Right lobe of liver (tissue), 6 donors: Measurements from ENCODE around the gene PCSK2. TPM values are rescaled to one million over a fixed set of nuclear protein-coding genes. Genes with fewer than 3 reads are reported as not detected.
"Not testable (repeated sequence)": the region's sequence is repeated elsewhere in the genome, so short reads cannot be mapped to it uniquely, and the experiment has no call there.

Experiments used
- ATAC-seq, 4 donors: fragments of 200-7000 bp; cut with Tn5 transposase; one replicate each; pipeline ENCODE4 v1.9.1; 2020; ENCODE audit warnings: mild to moderate bottlenecking in 4 of 4, moderate library complexity in 4 of 4
- DNase-seq, 3 donors: peaks; one replicate each; pipeline ENCODE4 v3.0.0-alpha.2; 2020
- H3K27ac ChIP-seq, 3 donors: fragments of 200-600 bp; one replicate each; pipeline ENCODE4 v1.8.0; 2022
- H3K27me3 ChIP-seq, 2 donors: fragments of 200-600 bp; one replicate each; pipeline ENCODE4 v1.8.0; 2022
- H3K36me3 ChIP-seq, 4 donors: fragments of 200-600 bp; sonication (generic) in 1 of 4; one replicate each; pipeline versions ENCODE4 v1.5.1 to v1.8.0; 2017 to 2022; ENCODE audit warnings: control low read depth in 1 of 4
- H3K4me1 ChIP-seq, 4 donors: fragments of 200-600 bp; sonication (generic) in 1 of 4; one replicate each; pipeline versions ENCODE4 v1.5.1 to v1.8.0; 2017 to 2022; ENCODE audit warnings: control low read depth in 1 of 4
- H3K4me3 ChIP-seq, 3 donors: fragments of 200-600 bp; one replicate each; pipeline ENCODE4 v1.8.0; 2022
- H3K9me3 ChIP-seq, 4 donors: fragments of 200-600 bp; sonication (generic) in 1 of 4; one replicate each; pipeline versions ENCODE4 v1.5.1 to v1.8.0; 2017 to 2022; ENCODE audit warnings: control low read depth in 1 of 4
- CTCF ChIP-seq, 4 donors: fragments of 200-600 bp in 3 of 4; fragments of 450-650 bp in 1 of 4; IDR thresholded peaks; one replicate each; pipeline versions ENCODE4 v1.5.1 to v1.8.0; 2016 to 2022; ENCODE audit warnings: antibody characterized with exemption in 4 of 4, mild to moderate bottlenecking in 2 of 4
- POLR2A ChIP-seq: fragments of 450-650 bp; IDR thresholded peaks from one replicate; pipeline ENCODE4 v1.6.1; 2017; ENCODE audit warnings: antibody characterized with exemption, mild to moderate bottlenecking
- WGBS: methylation state at CpG from one replicate; pipeline ENCODE4 v1.1.6; 2018; ENCODE audit warnings: low coverage, low lambda C conversion rate; ENCODE audit not compliant: insufficient coverage; ENCODE audit errors: missing lambda C conversion rate; 5-methylcytosine and 5-hydroxymethylcytosine counted together
- intact Hi-C, 2 donors: fragments of 100-400 bp; cut with DNase I; formaldehyde crosslinking; loops; one replicate each; pipeline versions ENCODE4 v1.11.2 to v1.14.1; 2022
- total RNA-seq, 6 experiments: library from RNA; depleted of rRNA in 2 of 6; stranded (reverse); fragments of >200 nt in 2 of 6; fragmentation: NEBNext Ultra II Directional in 3 of 6; extraction: Animal tissue kit (Norgen Biotek cat#: 25700) in 3 of 6; gene quantifications; one replicate each; pipeline versions ENCODE4 v1.1.0 to v1.2.4, GENCODE V29; 2016 to 2023
- donor health status: DM: no; HTN: yes; CAD: no.
- donor health status: DM: no; HTN: no; CAD: no.
- donor health status: DM: no; HTN: no; CAD: no.
- donor health status: DM: no; HTN: yes; CAD: no.
- donor health status: DM: no; HTN: yes; CAD: no.

Gene PCSK2
- total RNA-seq, 6 experiments from 2014 or later, result 0.04 to 0.13 TPM; not detected in 4

GRCh38 chr20:17210387-17210786 is 16.5 kb upstream of the PCSK2 start:
- Histone ChIP-seq H3K27me3 (no peaks in the 10 kb centered on the region), H3K36me3 (no peaks in the 10 kb centered on the region), H3K9me3 (no peaks in the 10 kb centered on the region), H3K4me3 (no peak overlapping the region), H3K4me1 (no peaks in the 10 kb centered on the region), H3K27ac (no peak overlapping the region)
- intact Hi-C loops, result no loop called here
- no peak for ATAC-seq
- DNase-seq, result no peak
- TF ChIP-seq CTCF (IDR thresholded peaks at IDR 0.05), result no peak
- no peak for TF ChIP-seq POLR2A
- 37% methylated on average over 3 of the region's 3 CpGs for WGBS

GRCh38 chr20:17210983-17211382 is 15.9 kb upstream of the PCSK2 start:
- Histone ChIP-seq H3K4me1 (no peaks in the 10 kb centered on the region), H3K36me3 (no peaks in the 10 kb centered on the region), H3K4me3 (no peak overlapping the region), H3K27ac (no peak overlapping the region), H3K27me3 (no peaks in the 10 kb centered on the region), H3K9me3 (no peaks in the 10 kb centered on the region)
- ATAC-seq (no peak), DNase-seq (no peak)
- WGBS, result 38% methylated on average over 1 of the region's 2 CpGs
- intact Hi-C loops, result no loop called here
- no peak for TF ChIP-seq CTCF (IDR thresholded peaks at IDR 0.05)
- TF ChIP-seq POLR2A, result no peak

GRCh38 chr20:17215167-17215566 is 11.7 kb upstream of the PCSK2 start:
- intact Hi-C loops, result no loop called here
- DNase-seq (no peak), ATAC-seq (no peak)
- Histone ChIP-seq H3K27me3 (no peaks in the 10 kb centered on the region), H3K27ac (no peak overlapping the region), H3K9me3 (no peaks in the 10 kb centered on the region), H3K4me3 (no peak overlapping the region), H3K36me3 (no peaks in the 10 kb centered on the region), H3K4me1 (no peaks in the 10 kb centered on the region)
- no peak for TF ChIP-seq POLR2A
- no peak for TF ChIP-seq CTCF (IDR thresholded peaks at IDR 0.05)

- 73% methylated on average over 1 of the region's 1 CpG for WGBS
- H3K27ac ChIP-seq, H3K36me3 ChIP-seq, intact Hi-C loops, ATAC-seq, H3K4me1 ChIP-seq, H3K27me3 ChIP-seq, DNase-seq, H3K9me3 ChIP-seq, H3K4me3 ChIP-seq: not testable (repeated sequence)
These were observed 7.0 kb upstream of the PCSK2 start for GRCh38 chr20:17219856-17220255.

- Histone ChIP-seq H3K27ac (no peak overlapping the region), H3K27me3 (peaks cover 0 to 6% of the 10 kb centered on the region in 2 donors), H3K36me3 (no peaks in the 10 kb centered on the region), H3K4me1 (no peaks in the 10 kb centered on the region), H3K4me3 (no peak overlapping the region), H3K9me3 (no peaks in the 10 kb centered on the region)
- no peak for DNase-seq
- intact Hi-C loops, result no loop called here
- WGBS, result 46% methylated on average over 3 of the region's 3 CpGs
- ATAC-seq, result no peak
- no peak for TF ChIP-seq POLR2A
- TF ChIP-seq CTCF (IDR thresholded peaks at IDR 0.05), result no peak
These were observed 3.3 kb upstream of the PCSK2 start for GRCh38 chr20:17223553-17223952.
